Measurements from ENCODE around the gene CAMTA1.

Gene CAMTA1

DNA sequence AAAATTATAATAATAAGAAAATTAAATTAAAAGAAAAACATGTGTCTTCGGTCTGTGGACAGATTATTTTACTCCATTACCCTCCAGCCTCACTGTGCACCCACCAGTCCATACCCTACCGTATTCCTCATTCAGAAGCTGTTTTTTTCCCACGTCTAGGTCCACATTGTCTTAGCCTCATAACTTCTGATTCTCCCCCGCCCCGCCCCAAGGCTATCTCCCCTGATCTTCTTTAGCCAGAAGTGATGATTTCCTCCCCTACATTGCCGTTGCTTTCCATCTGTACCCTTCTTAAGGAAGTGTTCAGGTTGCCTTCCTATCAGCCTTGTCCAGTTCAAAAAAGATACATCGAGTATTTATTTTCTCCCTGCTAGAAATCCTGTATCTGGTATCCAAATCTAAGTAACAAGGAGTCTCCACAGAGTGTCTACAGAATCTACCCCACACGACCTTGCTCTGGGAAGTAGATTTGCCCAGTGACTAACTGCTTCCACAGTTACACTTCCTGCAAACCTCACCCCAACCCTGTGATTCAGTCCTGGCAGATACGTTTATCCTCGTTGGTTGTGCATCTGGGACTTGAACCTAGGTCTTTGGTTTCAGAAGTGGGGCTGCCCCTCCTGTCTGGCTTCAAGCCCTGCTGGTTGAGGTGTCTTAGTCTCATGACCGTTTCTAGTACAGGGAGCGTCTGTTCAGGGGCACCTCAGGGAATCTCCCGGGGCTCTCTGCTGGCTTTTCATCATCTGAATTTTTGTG is 470.2 kb downstream of the CAMTA1 start:
- Histone ChIP-seq H3K4me3 (no peak overlapping the region), H3K4me1 (no peaks in the 10 kb centered on the region), H3K9me3 (no peaks in the 10 kb centered on the region), H4K20me1 (no peaks in the 10 kb centered on the region), H3K9ac (no peak overlapping the region), H3K36me3 (no peaks in the 10 kb centered on the region), H3K27ac (no peak overlapping the region), H3K4me2 (no peak overlapping the region), H3K27me3 (no peaks in the 10 kb centered on the region)
- no peak for TF ChIP-seq Cebpa-rat (IDR thresholded peaks at IDR 0.05)

DNA sequence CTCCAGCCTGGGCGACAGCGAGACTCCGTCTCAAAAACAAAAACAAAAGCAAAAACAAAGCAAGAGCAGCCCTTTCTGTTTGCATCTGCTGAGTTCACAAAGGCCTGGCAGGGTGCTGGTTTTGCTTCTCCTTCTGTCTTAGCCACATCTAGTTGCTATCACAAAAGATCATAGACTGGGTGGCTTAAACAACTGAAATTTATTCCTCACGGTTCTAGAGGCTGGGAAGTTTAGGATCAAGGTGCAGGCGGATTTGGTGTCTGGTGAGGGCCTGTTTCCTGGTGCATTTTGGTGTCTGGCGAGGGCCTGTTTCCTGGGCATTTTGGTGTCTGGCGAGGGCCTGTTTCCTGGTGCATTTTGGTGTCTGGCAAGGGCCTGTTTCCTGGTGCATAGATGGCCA is 471.3 kb downstream of the CAMTA1 start:
- H3K27ac ChIP-seq = no peak overlapping the region
- no peak overlapping the region for H3K4me2 ChIP-seq

DNA sequence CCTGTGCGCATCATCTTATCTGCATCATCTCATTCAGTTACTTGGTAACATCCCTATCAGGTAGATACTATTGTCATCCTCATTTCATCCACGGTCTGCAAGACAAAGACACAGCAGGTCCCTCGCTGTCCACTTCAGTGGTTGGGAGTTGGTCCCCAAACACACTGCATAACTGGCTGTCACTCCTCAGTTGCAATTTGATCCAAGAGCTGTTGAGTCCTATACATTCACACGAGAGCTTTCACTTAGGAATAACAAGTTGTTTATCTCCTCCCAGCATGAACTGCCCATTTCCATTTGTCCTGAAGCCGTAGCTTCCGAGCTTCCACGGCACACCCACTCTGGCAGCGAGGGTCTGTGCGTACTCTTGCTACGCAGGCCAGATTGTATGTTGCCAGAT is 472.0 kb downstream of the CAMTA1 start:
- Histone ChIP-seq H3K27me3 (no peaks in the 10 kb centered on the region), H3K4me1 (no peaks in the 10 kb centered on the region)

More for the DNA sequence above, 471.3 kb downstream of the CAMTA1 start:
- no peak overlapping the region for H3K9ac ChIP-seq
- no peak overlapping the region for H3K4me3 ChIP-seq
- no peaks in the 10 kb centered on the region for H3K27me3 ChIP-seq
- H4K20me1 ChIP-seq = no peaks in the 10 kb centered on the region
- H3K36me3 ChIP-seq = no peaks in the 10 kb centered on the region
- no peaks in the 10 kb centered on the region for H3K4me1 ChIP-seq
- TF ChIP-seq Cebpa-rat (IDR thresholded peaks at IDR 0.05) = no peak
- H3K9me3 ChIP-seq = no peaks in the 10 kb centered on the region

GRCh38 chr1:7258589-7259135 is 473.4 kb downstream of the CAMTA1 start:
- Histone ChIP-seq H4K20me1 (no peaks in the 10 kb centered on the region), H3K27me3 (no peaks in the 10 kb centered on the region), H3K4me1 (0 out of 2 replicates have a peak, but pooled peaks cover 5% of the 10 kb centered on the region), H3K4me2 (no peak overlapping the region), H3K36me3 (no peaks in the 10 kb centered on the region), H3K27ac (no peak overlapping the region), H3K9me3 (no peaks in the 10 kb centered on the region), H3K4me3 (no peak overlapping the region), H3K9ac (no peak overlapping the region)
- no peak for TF ChIP-seq Cebpa-rat (IDR thresholded peaks at IDR 0.05)

More for the DNA sequence above, 472.0 kb downstream of the CAMTA1 start:
- Histone ChIP-seq H3K27ac (no peak overlapping the region), H4K20me1 (no peaks in the 10 kb centered on the region), H3K36me3 (no peaks in the 10 kb centered on the region), H3K4me3 (no peak overlapping the region), H3K4me2 (no peak overlapping the region), H3K9me3 (no peaks in the 10 kb centered on the region), H3K9ac (no peak overlapping the region)
- TF ChIP-seq Cebpa-rat (IDR thresholded peaks at IDR 0.05) = no peak

- H3K9me3 ChIP-seq = no peaks in the 10 kb centered on the region
- 0 out of 2 replicates have a peak, but pooled peaks cover 5% of the 10 kb centered on the region for H3K4me1 ChIP-seq
- H4K20me1 ChIP-seq = no peaks in the 10 kb centered on the region
- no peak for TF ChIP-seq Cebpa-rat (IDR thresholded peaks at IDR 0.05)
- no peak overlapping the region for H3K4me3 ChIP-seq
- H3K27me3 ChIP-seq = no peaks in the 10 kb centered on the region
- H3K4me2 ChIP-seq = no peak overlapping the region
- H3K27ac ChIP-seq = no peak overlapping the region
- no peak overlapping the region for H3K9ac ChIP-seq
- H3K36me3 ChIP-seq = no peaks in the 10 kb centered on the region
Measured at GRCh38 chr1:7259955-7260354, 474.7 kb downstream of the CAMTA1 start.

DNA sequence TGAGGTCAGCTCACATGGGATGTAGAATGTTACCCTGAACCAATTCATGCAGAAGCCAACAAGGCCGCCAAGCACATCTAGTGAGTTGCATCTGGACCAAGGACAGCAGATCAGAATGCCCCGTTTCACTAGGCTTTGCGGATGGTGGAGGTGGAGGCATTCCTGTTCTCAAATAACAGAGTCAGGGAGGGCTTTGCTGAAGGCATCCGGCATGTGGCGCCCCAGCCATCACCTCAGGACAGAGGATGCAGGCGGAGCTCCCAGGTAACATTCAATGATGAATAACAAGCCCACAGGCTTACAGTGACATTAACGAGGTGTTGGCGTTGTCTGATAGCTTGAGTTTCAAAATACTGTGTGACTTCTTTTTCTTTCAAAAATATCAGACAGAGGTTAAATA is 476.2 kb downstream of the CAMTA1 start:
- H3K4me1 ChIP-seq = 0 out of 2 replicates have a peak, but pooled peaks cover 5% of the 10 kb centered on the region
- no peak overlapping the region for H3K9ac ChIP-seq
- no peaks in the 10 kb centered on the region for H4K20me1 ChIP-seq
- no peak overlapping the region for H3K27ac ChIP-seq
- TF ChIP-seq Cebpa-rat (IDR thresholded peaks at IDR 0.05) = no peak
- H3K4me3 ChIP-seq = no peak overlapping the region
- H3K4me2 ChIP-seq = no peak overlapping the region
- H3K36me3 ChIP-seq = no peaks in the 10 kb centered on the region
- H3K9me3 ChIP-seq = no peaks in the 10 kb centered on the region
- H3K27me3 ChIP-seq = no peaks in the 10 kb centered on the region

DNA sequence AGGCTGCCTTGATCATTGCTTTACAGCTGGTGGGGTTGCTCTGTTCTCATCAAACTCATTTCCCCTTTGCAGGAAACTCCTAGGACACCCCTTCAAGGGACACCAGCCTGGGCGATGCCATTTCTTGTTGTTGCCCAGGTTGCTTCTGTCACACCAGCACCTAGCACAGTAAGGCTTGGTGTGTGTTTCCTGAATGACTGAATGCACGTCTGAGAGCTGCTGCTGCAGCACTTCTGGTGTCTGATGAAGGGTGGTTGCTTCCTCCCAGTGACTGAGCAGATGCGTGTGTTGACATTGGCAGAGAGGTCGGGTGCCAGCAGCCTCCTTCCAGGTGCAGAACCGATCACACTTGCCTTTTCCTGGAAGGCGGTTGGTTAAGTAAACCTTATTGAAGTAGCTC is 477.4 kb downstream of the CAMTA1 start:
- Histone ChIP-seq H3K4me1 (0 out of 2 replicates have a peak, but pooled peaks cover 5% of the 10 kb centered on the region), H3K4me3 (no peak overlapping the region), H4K20me1 (no peaks in the 10 kb centered on the region), H3K9me3 (no peaks in the 10 kb centered on the region), H3K9ac (no peak overlapping the region), H3K27ac (no peak overlapping the region), H3K36me3 (no peaks in the 10 kb centered on the region), H3K4me2 (no peak overlapping the region), H3K27me3 (no peaks in the 10 kb centered on the region)
- no peak for TF ChIP-seq Cebpa-rat (IDR thresholded peaks at IDR 0.05)

DNA sequence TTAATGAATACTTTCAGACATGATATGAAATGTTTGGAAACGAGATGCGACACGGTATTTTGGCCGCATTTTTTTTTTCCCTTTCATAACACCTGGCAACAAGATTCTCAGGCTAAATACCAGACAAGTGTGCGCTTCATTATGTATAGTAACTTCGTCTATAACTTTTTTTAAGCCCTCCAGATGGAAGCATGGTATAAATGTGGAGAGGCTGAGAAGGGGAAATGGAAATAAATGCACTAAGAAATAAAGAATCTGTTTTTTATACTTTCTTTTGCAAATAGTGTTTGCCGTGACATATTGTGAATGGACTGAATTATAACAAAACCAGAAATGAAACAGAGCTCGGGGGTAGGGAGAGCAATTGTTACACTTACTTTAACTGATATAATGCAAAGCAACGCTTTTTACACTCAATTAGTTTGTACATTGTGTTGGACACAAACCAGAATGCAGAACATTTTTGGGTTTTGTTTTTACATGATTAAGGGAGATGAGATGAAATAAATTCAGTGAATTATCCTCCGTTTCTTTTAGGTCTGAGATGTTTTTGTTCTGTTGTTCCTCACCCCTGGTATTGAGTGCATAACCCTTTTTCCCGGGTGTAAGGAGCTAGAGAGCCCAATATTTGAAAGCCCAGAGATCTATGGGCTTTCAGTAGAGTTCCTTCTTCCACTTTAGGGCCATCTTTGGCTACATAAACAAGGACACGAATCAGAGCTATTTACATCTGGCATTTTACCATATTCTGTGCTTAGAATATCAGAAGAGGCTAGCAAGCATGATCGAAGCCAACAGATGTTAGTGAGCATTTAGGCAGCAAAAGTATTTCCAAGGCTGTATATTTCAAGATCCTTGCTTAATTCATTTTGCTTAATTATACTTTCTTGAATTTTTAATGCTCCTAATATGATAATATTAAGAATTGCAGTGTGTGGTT is 478.0 kb downstream of the CAMTA1 start:
- Histone ChIP-seq H3K9me3 (peaks cover 4% of the 10 kb centered on the region; the same call in 1 of the 2 replicates), H3K4me3 (no peak overlapping the region), H3K9ac (no peak overlapping the region), H3K4me2 (no peak overlapping the region), H3K36me3 (no peaks in the 10 kb centered on the region), H3K27me3 (no peaks in the 10 kb centered on the region), H3K4me1 (0 out of 2 replicates have a peak, but pooled peaks cover 5% of the 10 kb centered on the region), H4K20me1 (no peaks in the 10 kb centered on the region), H3K27ac (no peak overlapping the region)
- TF ChIP-seq Cebpa-rat (IDR thresholded peaks at IDR 0.05) = no peak

- Histone ChIP-seq H3K4me3 (no peak overlapping the region), H3K9ac (no peak overlapping the region), H3K4me1 (0 out of 2 replicates have a peak, but pooled peaks cover 5% of the 10 kb centered on the region), H3K4me2 (no peak overlapping the region), H3K9me3 (peaks cover 12% of the 10 kb centered on the region), H3K27ac (no peak overlapping the region), H3K36me3 (no peaks in the 10 kb centered on the region), H3K27me3 (no peaks in the 10 kb centered on the region), H4K20me1 (no peaks in the 10 kb centered on the region)
- TF ChIP-seq Cebpa-rat (IDR thresholded peaks at IDR 0.05) = no peak
Measured at GRCh38 chr1:7264101-7264500, 478.8 kb downstream of the CAMTA1 start.
